Tibial nerve (tissue), 4 donors: ENCODE data around the gene DAP. TPM values are rescaled to one million over a fixed set of nuclear protein-coding genes. Genes with fewer than 3 reads are reported as not detected.

Source experiments
- DNase-seq, 2 donors: peaks; one replicate each; pipeline ENCODE4 v3.0.0-alpha.2; 2019; ENCODE audit warnings: low spot score in 2 of 2
- H3K27ac ChIP-seq, 4 donors: fragments of 200-600 bp; sonication (generic) in 3 of 4; one replicate each; pipeline ENCODE4 v1.5.1; 2017 to 2019; ENCODE audit warnings: mild to moderate bottlenecking in 1 of 4
- H3K27me3 ChIP-seq, 2 donors: fragments of 200-600 bp; sonication (generic) in 1 of 2; one replicate each; pipeline versions ENCODE4 v1.5.1 to v1.6.0; 2017 to 2019
- H3K36me3 ChIP-seq, 3 donors: fragments of 200-600 bp; sonication (generic); one replicate each; pipeline ENCODE4 v1.5.1; 2018 to 2019
- H3K4me1 ChIP-seq, 4 donors: fragments of 200-600 bp; sonication (generic) in 3 of 4; one replicate each; pipeline ENCODE4 v1.5.1; 2017 to 2019
- H3K4me3 ChIP-seq, 4 donors: fragments of 200-600 bp; sonication (generic) in 3 of 4; one replicate each; pipeline ENCODE4 v1.5.1; 2017 to 2019; ENCODE audit warnings: mild to moderate bottlenecking in 1 of 4, moderate library complexity in 1 of 4
- H3K9me3 ChIP-seq, 4 donors: fragments of 200-600 bp; sonication (generic) in 3 of 4; one replicate each; pipeline ENCODE4 v1.5.1; 2017 to 2019
- CTCF ChIP-seq, 5 experiments: fragments of 200-600 bp in 3 of 5; fragments of 450-650 bp in 2 of 5; sonication (generic) in 3 of 5; IDR thresholded peaks; one replicate each; pipeline ENCODE4 v1.5.1; 2016 to 2019; ENCODE audit warnings: antibody characterized with exemption in 5 of 5, mild to moderate bottlenecking in 3 of 5, moderate library complexity in 2 of 5
- EP300 ChIP-seq, 2 donors: sonication (generic); formaldehyde crosslinking; IDR thresholded peaks; one replicate each; pipeline ENCODE4 v1.6.1; 2017; ENCODE audit warnings: antibody characterized with exemption in 2 of 2, mild to moderate bottlenecking in 1 of 2
- POLR2A ChIP-seq, 2 donors: fragments of 450-650 bp; IDR thresholded peaks; one replicate each; pipeline ENCODE4 v1.6.1; 2017; ENCODE audit warnings: antibody characterized with exemption in 2 of 2, mild to moderate bottlenecking in 2 of 2, moderate library complexity in 2 of 2
- WGBS, 2 donors: methylation state at CpG; one replicate each; pipeline ENCODE4 v1.1.5; 2018; 5-methylcytosine and 5-hydroxymethylcytosine counted together
- total RNA-seq, 4 donors: library from RNA; depleted of rRNA; stranded (reverse); fragments of >200 nt; gene quantifications; one replicate each; pipeline ENCODE4 v1.1.0, GENCODE V29; 2016

The DAP gene
- total RNA-seq, 4 donors from 2014 or later: 43.0 to 77.7 (median 50.0) TPM

- Histone ChIP-seq H3K9me3 (no peaks in the 10 kb centered on the region), H3K4me3 (no peak overlapping the region), H3K36me3 (no peaks in the 10 kb centered on the region), H3K4me1 (peaks cover 0 to 59% (median 8%) of the 10 kb centered on the region in 4 donors), H3K27ac (peak overlapping the region in 1 of 4 donors; percentile 73), H3K27me3 (no peaks in the 10 kb centered on the region)
- TF ChIP-seq CTCF (IDR thresholded peaks at IDR 0.05) (no peak), POLR2A (IDR thresholded peaks at IDR 0.05) (no peak), EP300 (IDR thresholded peaks at IDR 0.05) (no peak)
- 90 to 98% methylated on average over 7 of the region's 7 CpGs for WGBS, 2 donors
- no peak for DNase-seq
Measured at GRCh38 chr5:10700516-10700915, 60.5 kb downstream of the DAP start.

- Histone ChIP-seq H3K36me3 (no peaks in the 10 kb centered on the region), H3K4me1 (peaks cover 0 to 60% (median 10%) of the 10 kb centered on the region in 4 donors), H3K27me3 (no peaks in the 10 kb centered on the region), H3K4me3 (no peak overlapping the region), H3K9me3 (no peaks in the 10 kb centered on the region), H3K27ac (peak overlapping the region in 1 of 4 donors; percentile 73)
- DNase-seq: no peak
- 87 to 91% methylated on average over 8 of the region's 8 CpGs for WGBS, 2 donors
- TF ChIP-seq CTCF (IDR thresholded peaks at IDR 0.05) (no peak), EP300 (IDR thresholded peaks at IDR 0.05) (no peak), POLR2A (IDR thresholded peaks at IDR 0.05) (no peak)
Measured at GRCh38 chr5:10699987-10700386, 61.0 kb downstream of the DAP start.

GRCh38 chr5:10699281-10699874 lies 61.7 kb downstream of the DAP start:
- Histone ChIP-seq H3K36me3 (no peaks in the 10 kb centered on the region), H3K4me1 (peaks cover 0 to 59% (median 11%) of the 10 kb centered on the region in 4 donors), H3K27me3 (no peaks in the 10 kb centered on the region), H3K9me3 (no peaks in the 10 kb centered on the region), H3K4me3 (no peak overlapping the region), H3K27ac (no peak overlapping the region)
- DNase-seq: no peak
- 82 to 89% methylated on average over 5 of the region's 5 CpGs for WGBS, 2 donors
- no peak for TF ChIP-seq POLR2A (IDR thresholded peaks at IDR 0.05)
- TF ChIP-seq CTCF (IDR thresholded peaks at IDR 0.05): no peak
- no peak for TF ChIP-seq EP300 (IDR thresholded peaks at IDR 0.05)

- WGBS, 2 donors: 77 to 81% methylated on average over 7 of the region's 7 CpGs
Measured at GRCh38 chr5:10695759-10696543, 65.1 kb downstream of the DAP start.

More at GRCh38 chr5:10695759-10696543, 65.1 kb downstream of the DAP start:
- no peaks in the 10 kb centered on the region for H3K27me3 ChIP-seq
- H3K4me3 ChIP-seq: no peak overlapping the region
- TF ChIP-seq EP300 (IDR thresholded peaks at IDR 0.05): no peak
- TF ChIP-seq CTCF (IDR thresholded peaks at IDR 0.05): no peak
- no peak for TF ChIP-seq POLR2A (IDR thresholded peaks at IDR 0.05)
- DNase-seq: no peak
- peaks cover 0 to 25% (median 3%) of the 10 kb centered on the region in 4 donors for H3K4me1 ChIP-seq
- no peaks in the 10 kb centered on the region for H3K9me3 ChIP-seq
- H3K36me3 ChIP-seq: no peaks in the 10 kb centered on the region
- H3K27ac ChIP-seq: peak overlapping the region in 2 of 4 donors; percentile 1 to 13
